Cardiac muscle cell (in vitro differentiated cells and primary cell): ENCODE measurements around the gene NOTCH4. TPM values are rescaled to one million over a fixed set of nuclear protein-coding genes. Genes with fewer than 3 reads are reported as not detected.

Experiments
- DNase-seq, 2 donors: peaks; one replicate each; pipeline versions ENCODE4 v3.0.0 to v3.0.0-alpha.2; 2010 to 2017; ENCODE audit warnings: low read depth in 1 of 2, low spot score in 1 of 2
- H3K27ac ChIP-seq: fragments of 200-600 bp; sonication (generic); 2 replicates; pipeline ENCODE4 v1.5.1; 2016
- H3K27me3 ChIP-seq: fragments of 200-600 bp; sonication (generic); 2 replicates; pipeline ENCODE4 v1.6.0; 2016; ENCODE audit warnings: control low read depth
- H3K36me3 ChIP-seq: fragments of 200-600 bp; sonication (generic); 2 replicates; pipeline ENCODE4 v1.5.1; 2016; ENCODE audit warnings: control low read depth
- H3K4me1 ChIP-seq: fragments of 200-600 bp; sonication (generic); 2 replicates; pipeline ENCODE4 v1.8.1; 2017; ENCODE audit warnings: low read depth, mild to moderate bottlenecking, mixed run types
- H3K4me3 ChIP-seq: fragments of 200-600 bp; sonication (generic); 2 replicates; pipeline ENCODE4 v1.5.1; 2016; ENCODE audit warnings: mild to moderate bottlenecking
- H3K9me3 ChIP-seq: fragments of 200-600 bp; sonication (generic); 2 replicates; pipeline ENCODE4 v1.5.1; 2017; ENCODE audit warnings: low read depth, mild to moderate bottlenecking, control low read depth
- CTCF ChIP-seq: IDR thresholded peaks from 2 replicates; pipeline ENCODE4 v1.5.1; 2012; ENCODE audit warnings: low read depth, mild to moderate bottlenecking, low read length
- polyA plus RNA-seq: library from polyadenylated mRNA; unstranded; fragments of >200 nt; fragmentation: Nextera tagmentation; extraction: Ambion mirVana; gene quantifications from 2 replicates; pipeline ENCODE4 v1.2.1, GENCODE V29; 2016
- total RNA-seq: library from RNA; depleted of rRNA; stranded (reverse); fragments of >200 nt; gene quantifications from 2 replicates; pipeline ENCODE4 v1.2.3, GENCODE V29; 2016

NOTCH4 gene
- total and polyA plus RNA-seq, 2 experiments from 2014 or later: 3.2 to 5.0 TPM

GRCh38 chr6:32176476-32177182 lies 47.2 kb downstream of the NOTCH4 start:
- TF ChIP-seq CTCF: no peak
- DNase-seq: peak in 1 of 2 donors; percentile 70
- H3K27me3 ChIP-seq: no peaks in the 10 kb centered on the region
- peaks cover 21% of the 10 kb centered on the region for H3K4me1 ChIP-seq
- H3K4me3 ChIP-seq: peak overlapping the region; percentile 98
- H3K27ac ChIP-seq: peak overlapping the region; percentile 100
- H3K36me3 ChIP-seq: no peaks in the 10 kb centered on the region
- H3K9me3 ChIP-seq: no peaks in the 10 kb centered on the region

GRCh38 chr6:32175711-32176475 lies 48.0 kb downstream of the NOTCH4 start, which contains the start of gene AGPAT1:
AGPAT1 (minus strand) TSS chr6:32176084; CDS start chr6:32171496, 4,588 bp downstream.
- peak within 1 kb of the TSS; percentile 100 for H3K27ac ChIP-seq
- H3K27me3 ChIP-seq: no peaks in the 10 kb centered on the region
- H3K4me3 ChIP-seq: peak within 1 kb of the TSS; percentile 98
- peaks cover 21% of the 10 kb centered on the region for H3K4me1 ChIP-seq
- H3K36me3 ChIP-seq: no peaks in the 10 kb centered on the region
- peak; percentile 95 to 98 for DNase-seq
- TF ChIP-seq CTCF: no peak
- H3K9me3 ChIP-seq: no peaks in the 10 kb centered on the region

GRCh38 chr6:32175322-32175710 lies 48.6 kb downstream of the NOTCH4 start:
- Histone ChIP-seq H3K9me3 (no peaks in the 10 kb centered on the region), H3K27ac (peak overlapping the region; percentile 85), H3K36me3 (no peaks in the 10 kb centered on the region), H3K27me3 (no peaks in the 10 kb centered on the region), H3K4me1 (peaks cover 21% of the 10 kb centered on the region), H3K4me3 (peak overlapping the region; percentile 98)
- no peak for DNase-seq
- no peak for TF ChIP-seq CTCF

- H3K27ac ChIP-seq: no peak overlapping the region
- H3K4me1 ChIP-seq: peaks cover 20% of the 10 kb centered on the region
- peaks cover 5% of the 10 kb centered on the region for H3K36me3 ChIP-seq
- DNase-seq: no peak
- no peak for TF ChIP-seq CTCF
- H3K27me3 ChIP-seq: no peaks in the 10 kb centered on the region
- H3K4me3 ChIP-seq: no peak overlapping the region
- no peaks in the 10 kb centered on the region for H3K9me3 ChIP-seq
Observed at GRCh38 chr6:32174416-32174815, 49.5 kb downstream of the NOTCH4 start.

- H3K36me3 ChIP-seq: peaks cover 5% of the 10 kb centered on the region
- H3K27ac ChIP-seq: no peak overlapping the region
- no peak overlapping the region for H3K4me3 ChIP-seq
- no peak for DNase-seq
- no peaks in the 10 kb centered on the region for H3K27me3 ChIP-seq
- TF ChIP-seq CTCF: no peak
- peaks cover 23% of the 10 kb centered on the region for H3K4me1 ChIP-seq
- no peaks in the 10 kb centered on the region for H3K9me3 ChIP-seq
Observed at GRCh38 chr6:32173051-32173727, 50.7 kb downstream of the NOTCH4 start.
